AG09309 (cell line): Measurements from ENCODE around the gene XPO4.
"Not testable (repeated sequence)": the region's sequence is repeated elsewhere in the genome, so short reads cannot be mapped to it uniquely, and the experiment has no call there.

Source experiments
- DNase-seq: peaks from one replicate; pipeline ENCODE4 v3.0.0-alpha.2; 2010; ENCODE audit warnings: low read depth
- H3K4me3 ChIP-seq: 2 replicates; pipeline ENCODE4 v1.5.1; 2011; ENCODE audit warnings: mild to moderate bottlenecking, low read depth, low read length, moderate library complexity; ENCODE audit not compliant: control insufficient read depth
- CTCF ChIP-seq: IDR thresholded peaks from 2 replicates; pipeline ENCODE4 v1.5.1; 2011; ENCODE audit warnings: mild to moderate bottlenecking, low read depth, low read length, inconsistent platforms; ENCODE audit not compliant: insufficient read depth, control insufficient read depth; ENCODE audit errors: missing control alignments

Gene XPO4

GRCh38 chr13:20902438-20903163 is at the start of gene XPO4:
Gene XPO4, minus strand, starts transcription at chr13:20902746. Its CDS starts 8 bp downstream, at chr13:20902738.
- DNase-seq: no peak
- H3K4me3 ChIP-seq: peak within 1 kb of the TSS; percentile 98
- TF ChIP-seq CTCF: no peak

DNA sequence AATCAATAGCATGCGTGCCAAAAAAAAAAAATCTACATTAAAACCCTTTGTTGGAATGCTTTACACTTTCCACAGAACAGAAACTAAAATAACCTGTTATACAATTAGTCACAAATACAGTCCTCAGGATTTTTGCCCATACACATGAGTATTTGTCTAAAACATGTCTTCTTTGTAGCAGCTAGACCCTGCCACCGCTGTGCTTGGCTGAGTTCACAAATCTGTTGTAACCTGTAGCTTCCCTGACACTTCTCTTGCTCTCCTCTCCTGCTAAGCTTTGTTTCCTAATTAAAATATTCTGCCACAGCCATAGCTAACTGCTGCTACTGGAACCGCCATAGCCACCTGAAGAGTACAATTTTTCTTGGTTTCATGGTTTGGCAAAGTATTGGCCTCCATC is 45.5 kb upstream of the XPO4 start:
- not testable (repeated sequence) for H3K4me3 ChIP-seq, DNase-seq

- H3K4me3 ChIP-seq: no peak overlapping the region
- no peak for TF ChIP-seq CTCF
- no peak for DNase-seq
These were observed 43.4 kb upstream of the XPO4 start for GRCh38 chr13:20945952-20946383.

DNA sequence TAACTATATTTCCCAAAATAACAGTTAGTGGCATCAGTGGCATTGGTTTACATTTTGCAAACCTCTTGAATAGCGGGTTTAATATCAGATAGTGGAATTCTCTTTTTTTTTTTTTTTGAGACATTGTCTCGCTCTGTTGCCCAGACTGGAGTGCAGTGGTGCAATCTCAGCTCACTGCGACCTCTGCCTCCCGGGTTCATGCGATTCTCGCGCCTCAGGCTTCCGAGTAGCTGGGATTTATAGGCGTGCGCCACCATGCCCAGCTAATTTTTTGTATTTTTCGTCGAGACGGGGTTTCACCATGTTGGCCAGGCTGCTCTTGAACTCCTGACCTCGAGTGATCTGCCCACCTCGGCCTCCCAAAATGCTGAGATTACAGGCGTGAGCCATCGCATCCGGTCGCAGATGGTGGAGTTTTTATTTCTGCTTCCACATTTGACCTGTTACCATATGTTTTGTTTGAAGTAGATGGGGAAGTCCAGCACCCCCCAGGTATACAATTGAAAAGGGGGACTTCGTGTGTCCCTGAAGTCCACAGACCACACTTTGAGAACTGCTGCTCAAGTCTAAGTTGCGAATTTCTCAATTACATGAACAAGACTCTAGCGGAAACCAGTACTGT is 40.5 kb upstream of the XPO4 start:
- TF ChIP-seq CTCF: no peak
- H3K4me3 ChIP-seq: no peak overlapping the region; the same call in 1 of the 2 replicates
- no peak for DNase-seq

DNA sequence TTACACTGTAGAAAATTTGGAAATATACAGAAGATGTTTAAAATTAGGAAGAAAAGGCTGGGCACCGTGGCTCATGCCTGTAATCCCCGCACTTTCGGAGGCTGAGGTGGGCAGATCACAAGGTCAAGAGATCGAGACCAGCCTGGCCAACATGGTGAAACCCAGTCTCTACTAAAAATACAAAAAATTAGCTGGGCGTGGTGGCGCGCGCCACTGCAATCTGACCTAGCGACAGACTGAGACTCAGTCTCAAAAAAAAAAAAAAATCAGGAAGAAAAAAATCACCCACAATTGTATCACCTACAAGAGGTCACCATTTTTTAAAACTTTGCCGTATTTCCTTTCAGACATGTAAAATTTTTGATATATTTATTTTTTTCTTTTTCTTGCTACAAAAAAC is 38.0 kb upstream of the XPO4 start:
- DNase-seq, H3K4me3 ChIP-seq: not testable (repeated sequence)

GRCh38 chr13:20940083-20940482 is 37.5 kb upstream of the XPO4 start:
- no peak for TF ChIP-seq CTCF
- DNase-seq: peak; percentile 57
- no peak overlapping the region for H3K4me3 ChIP-seq

DNA sequence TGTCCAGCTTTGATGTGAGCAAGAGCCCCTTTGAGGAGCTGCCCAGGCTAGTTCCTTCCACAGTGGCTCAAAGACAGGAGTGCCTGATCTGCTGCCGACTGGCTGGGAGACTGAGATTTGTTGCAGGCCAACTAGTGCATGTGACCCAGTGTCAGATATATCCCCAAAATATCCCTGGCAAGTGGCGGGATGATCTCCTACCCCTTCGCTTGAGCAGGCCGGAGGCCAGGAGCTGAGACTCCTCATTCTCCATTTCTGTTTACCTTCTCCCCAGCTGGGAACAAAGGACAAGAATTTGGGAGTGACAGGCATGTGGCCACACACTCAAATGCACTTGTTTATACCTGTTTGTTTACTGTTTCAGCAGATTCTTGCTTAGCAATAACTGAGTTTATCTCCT is 37.1 kb upstream of the XPO4 start:
- H3K4me3 ChIP-seq: no peak overlapping the region
- DNase-seq: no peak
- no peak for TF ChIP-seq CTCF
